PC-9 (cell line): ENCODE measurements around the gene ANKRD62. TPM values are rescaled to one million over a fixed set of nuclear protein-coding genes. Genes with fewer than 3 reads are reported as not detected.
"Not testable (repeated sequence)": the region's sequence is repeated elsewhere in the genome, so short reads cannot be mapped to it uniquely, and the experiment has no call there.

Experiments
- BruUV-seq: library from RNA; stranded (reverse); fragments of 400-500 nt; replicated peaks from 2 replicates; lab custom pipeline; 2021; lab: Mats Ljungman, UMichigan
- CTCF ChIA-PET: fragments of 300-600 bp; sonication (Branson Sonifier 250); formaldehyde crosslinking; loops from one replicate; lab custom pipeline; 2022; ENCODE audit warnings: antibody characterized with exemption; lab: Charles Lee
- POLR2A ChIA-PET: fragments of 300-600 bp; sonication (Branson Sonifier 250); formaldehyde crosslinking; loops from one replicate; lab custom pipeline; 2022; ENCODE audit warnings: antibody characterized with exemption; ENCODE audit not compliant: unreplicated experiment; lab: Charles Lee
- DNase-seq, 2 experiments: peaks; one replicate each; pipeline versions ENCODE4 v3.0.0 to v3.0.0-alpha.2; 2015 to 2022; ENCODE audit warnings: mixed read lengths in 1 of 2
- H2AFZ ChIP-seq: fragments of 200-600 bp; sonication (generic); 2 replicates; pipeline ENCODE4 v1.8.1; 2017; ENCODE audit warnings: antibody characterized with exemption
- H3F3A ChIP-seq: fragments of 200-600 bp; sonication (generic); 2 replicates; pipeline ENCODE4 v1.8.1; 2017; ENCODE audit warnings: antibody characterized with exemption, mild to moderate bottlenecking, low read depth; ENCODE audit not compliant: insufficient read depth
- H3K27ac ChIP-seq: fragments of 200-600 bp; sonication (generic); 2 replicates; pipeline ENCODE4 v1.6.1; 2016; ENCODE audit warnings: mixed run types
- H3K27me3 ChIP-seq: fragments of 200-600 bp; sonication (generic); 2 replicates; pipeline ENCODE4 v1.6.1; 2016; ENCODE audit warnings: low read depth, mixed run types; ENCODE audit not compliant: insufficient read depth
- H3K36me3 ChIP-seq: fragments of 200-600 bp; sonication (generic); 2 replicates; pipeline ENCODE4 v1.6.1; 2016; ENCODE audit warnings: low read depth, mixed run types
- H3K4me1 ChIP-seq: fragments of 200-600 bp; sonication (generic); replicated peaks from 2 replicates; pipeline ENCODE4 v1.6.1; 2016; ENCODE audit warnings: mixed run types; ENCODE audit not compliant: insufficient read depth
- H3K4me2 ChIP-seq: fragments of 200-600 bp; sonication (generic); 2 replicates; pipeline ENCODE4 v1.6.1; 2017; ENCODE audit warnings: mixed run types
- H3K4me3 ChIP-seq: fragments of 200-600 bp; sonication (generic); 2 replicates; pipeline ENCODE4 v1.6.1; 2016; ENCODE audit warnings: mixed run types
- H3K79me2 ChIP-seq: fragments of 200-600 bp; sonication (generic); 2 replicates; pipeline ENCODE4 v1.6.1; 2017; ENCODE audit warnings: low read depth, mixed run types
- H3K9me2 ChIP-seq: fragments of 200-600 bp; sonication (generic); 2 replicates; pipeline ENCODE4 v1.8.1; 2017; ENCODE audit warnings: mild to moderate bottlenecking; ENCODE audit not compliant: insufficient read depth
- H3K9me3 ChIP-seq: fragments of 200-600 bp; sonication (generic); 2 replicates; pipeline ENCODE4 v1.8.1; 2016; ENCODE audit warnings: low read depth; ENCODE audit not compliant: insufficient read depth
- H4K20me1 ChIP-seq: fragments of 200-600 bp; sonication (generic); 2 replicates; pipeline ENCODE4 v1.8.1; 2017; ENCODE audit not compliant: insufficient read depth
- CTCF ChIP-seq: fragments of 200-600 bp; sonication (generic); conservative IDR thresholded peaks from 2 replicates; pipeline ENCODE4 v1.6.1; 2017; ENCODE audit warnings: mixed run types, antibody characterized with exemption, mild to moderate bottlenecking, moderate library complexity
- EZH2 ChIP-seq: fragments of 200-600 bp; sonication (generic); IDR thresholded peaks from 2 replicates; pipeline ENCODE4 v1.8.0; 2017; ENCODE audit warnings: antibody characterized with exemption, low read depth
- intact Hi-C: fragments of 100-400 bp; cut with micrococcal nuclease; formaldehyde crosslinking; loops from one replicate; pipeline ENCODE4 v1.10.0; 2022; ENCODE audit not compliant: unreplicated experiment
- total RNA-seq: library from RNA; stranded (reverse); gene quantifications from 2 replicates; pipeline ENCODE4 v1.2.3, GENCODE V29; 2021

Gene ANKRD62
- total RNA-seq, 1 experiment from 2014 or later, result not detected

- intact Hi-C loops, H3K4me3 ChIP-seq, H2AFZ ChIP-seq, H3K27ac ChIP-seq, H3K9me2 ChIP-seq, H3F3A ChIP-seq, H3K4me1 ChIP-seq, H3K36me3 ChIP-seq, H3K79me2 ChIP-seq, H3K4me2 ChIP-seq, H4K20me1 ChIP-seq, POLR2A ChIA-PET, DNase-seq, BruUV-seq, CTCF ChIA-PET, H3K9me3 ChIP-seq: not testable (repeated sequence)
- H3K27me3 ChIP-seq, result peaks cover 21% of the 10 kb centered on the region
Measured at GRCh38 chr18:12149431-12149830, 55.8 kb downstream of the ANKRD62 start.

GRCh38 chr18:12154361-12154760 lies 60.7 kb downstream of the ANKRD62 start:
- Histone ChIP-seq H2AFZ (no peak overlapping the region), H3F3A (no peaks in the 10 kb centered on the region), H3K79me2 (no peaks in the 10 kb centered on the region), H3K4me3 (no peak overlapping the region), H3K27ac (no peak overlapping the region), H3K27me3 (peaks cover 21% of the 10 kb centered on the region), H3K9me3 (no peaks in the 10 kb centered on the region), H3K4me2 (no peak overlapping the region), H3K36me3 (no peaks in the 10 kb centered on the region), H3K4me1 (no peaks in the 10 kb centered on the region), H4K20me1 (no peaks in the 10 kb centered on the region), H3K9me2 (no peaks in the 10 kb centered on the region)
- ChIA-PET POLR2A (no interaction called here), CTCF (no interaction called here)
- BruUV-seq, result no TSS peak
- no peak for DNase-seq
- TF ChIP-seq CTCF (no peak), EZH2 (no peak)
- intact Hi-C loops, result no loop called here

GRCh38 chr18:12155996-12156395 lies 62.4 kb downstream of the ANKRD62 start:
- intact Hi-C loops, result no loop called here
- no peak overlapping the region for H2AFZ ChIP-seq
- no TSS peak for BruUV-seq
- no peak for DNase-seq
- no peak for TF ChIP-seq EZH2
- no peak for TF ChIP-seq CTCF
- POLR2A ChIA-PET, result interaction anchor here (0.6 kb wide), 1 partner anchor 219 kb away, joined by 3 read pairs; no protein-coding TSS in a partner anchor
- H3F3A ChIP-seq, result no peaks in the 10 kb centered on the region
- H3K9me3 ChIP-seq, result no peaks in the 10 kb centered on the region
- H3K4me3 ChIP-seq, result no peak overlapping the region
- H3K9me2 ChIP-seq, result no peaks in the 10 kb centered on the region
- no peaks in the 10 kb centered on the region for H3K79me2 ChIP-seq
- no peak overlapping the region for H3K4me2 ChIP-seq
- no peak overlapping the region for H3K27ac ChIP-seq
- H3K36me3 ChIP-seq, result no peaks in the 10 kb centered on the region
- H4K20me1 ChIP-seq, result no peaks in the 10 kb centered on the region
- H3K4me1 ChIP-seq, result no peaks in the 10 kb centered on the region
- CTCF ChIA-PET, result no interaction called here
- peaks cover 11% of the 10 kb centered on the region for H3K27me3 ChIP-seq

GRCh38 chr18:12159446-12159845 lies 65.8 kb downstream of the ANKRD62 start:
- intact Hi-C loops, result no loop called here
- no TSS peak for BruUV-seq

More at GRCh38 chr18:12159446-12159845, 65.8 kb downstream of the ANKRD62 start:
- no peaks in the 10 kb centered on the region for H3K9me2 ChIP-seq
- H3K27ac ChIP-seq, result no peak overlapping the region
- DNase-seq, result peak; percentile 17 to 69
- H3K4me2 ChIP-seq, result no peak overlapping the region
- no peak for TF ChIP-seq EZH2
- no peak for TF ChIP-seq CTCF
- no peaks in the 10 kb centered on the region for H4K20me1 ChIP-seq
- POLR2A ChIA-PET, result interaction anchor here (0.5 to 0.6 kb wide), 2 partner anchors 524 to 918 kb away, joined by 3 to 7 read pairs; no protein-coding TSS in a partner anchor
- no peaks in the 10 kb centered on the region for H3K36me3 ChIP-seq
- no peaks in the 10 kb centered on the region for H3K79me2 ChIP-seq
- H3K9me3 ChIP-seq, result no peaks in the 10 kb centered on the region
- H3K27me3 ChIP-seq, result no peaks in the 10 kb centered on the region
- no peak overlapping the region for H2AFZ ChIP-seq
- CTCF ChIA-PET, result interaction anchor here (0.6 to 1.0 kb wide), 2 partner anchors 113 to 1332 kb away, joined by 5 to 8 read pairs; no protein-coding TSS in a partner anchor
- H3K4me3 ChIP-seq, result no peak overlapping the region
- no peaks in the 10 kb centered on the region for H3F3A ChIP-seq
- H3K4me1 ChIP-seq, result no peaks in the 10 kb centered on the region
